Stimulated activated CD8-positive, alpha-beta memory T cell treated with anti-CD3 and anti-CD28 coated beads, Interleukin-15, amount 100 ng/mL, for 4 hours (primary cell): ENCODE results near the gene IRS2.

ENCODE experiments used
- DNase-seq, 2 donors: peaks; one replicate each; pipeline ENCODE4 v3.0.0-alpha.2; 2020; ENCODE audit warnings: low read depth in 2 of 2

Gene IRS2

DNA sequence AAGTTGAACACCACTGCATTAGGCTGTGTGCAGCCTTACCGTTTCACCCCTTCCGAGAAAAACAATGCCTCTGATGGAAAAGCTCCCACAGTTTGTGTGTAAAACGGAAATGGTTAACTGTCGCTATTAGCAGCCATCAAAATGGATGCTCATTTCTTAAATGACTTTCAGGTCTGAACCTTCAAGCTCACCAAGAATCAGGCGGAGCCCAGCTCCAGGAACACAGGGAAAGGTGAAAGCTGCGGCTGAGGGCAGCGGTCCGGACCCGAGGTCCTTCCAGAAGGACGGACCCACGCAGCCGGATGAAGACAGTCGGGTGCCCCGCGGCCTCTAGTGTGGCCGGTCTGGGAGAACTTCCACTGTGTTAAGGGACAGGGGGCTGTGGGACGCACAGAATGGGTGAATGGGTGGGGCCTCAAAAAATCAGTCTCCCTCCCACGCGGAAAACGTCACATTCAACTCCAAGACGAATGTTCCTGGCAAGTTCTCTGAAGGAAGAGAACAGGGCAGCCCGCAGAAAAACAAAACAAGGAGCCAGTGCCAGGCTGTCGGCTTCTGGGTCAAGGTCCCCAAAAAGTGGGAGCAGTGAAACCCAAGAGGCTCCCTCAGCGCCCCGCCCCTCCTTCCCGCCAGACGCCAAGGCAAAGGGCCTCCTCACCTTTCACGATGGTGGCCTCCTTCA, 4.9 kb downstream of the IRS2 start:
- no peak for DNase-seq

DNA sequence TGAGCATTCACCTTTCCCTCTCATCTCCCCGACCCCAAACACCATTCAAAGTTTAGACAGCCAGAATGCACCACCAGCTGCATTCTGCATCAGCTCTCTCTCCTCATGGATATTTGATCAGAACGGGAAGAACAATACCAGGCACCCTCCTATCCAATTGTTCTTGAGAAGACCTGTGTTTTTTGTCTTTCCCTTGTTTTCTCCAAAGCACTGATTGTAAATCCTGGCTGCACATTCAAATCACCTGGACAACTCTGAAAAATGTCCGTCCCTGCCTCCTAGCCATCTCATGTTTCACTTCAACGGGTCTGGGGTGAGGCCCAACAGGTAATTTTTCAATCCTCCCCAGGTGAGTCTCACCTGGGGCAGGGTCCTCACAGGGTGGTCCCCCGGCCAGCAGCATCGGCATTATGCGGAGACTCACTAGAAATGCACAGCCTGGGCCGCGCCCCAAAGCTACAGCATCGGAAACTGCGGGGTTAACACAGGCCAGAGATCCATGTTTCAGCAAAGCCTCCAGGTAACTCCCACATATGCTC, 5.5 kb downstream of the IRS2 start:
- no peak for DNase-seq

- no peak for DNase-seq
These were observed 6.4 kb downstream of the IRS2 start for GRCh38 chr13:109779876-109780510.

GRCh38 chr13:109779074-109779473, 7.3 kb downstream of the IRS2 start:
- DNase-seq, result no peak

DNA sequence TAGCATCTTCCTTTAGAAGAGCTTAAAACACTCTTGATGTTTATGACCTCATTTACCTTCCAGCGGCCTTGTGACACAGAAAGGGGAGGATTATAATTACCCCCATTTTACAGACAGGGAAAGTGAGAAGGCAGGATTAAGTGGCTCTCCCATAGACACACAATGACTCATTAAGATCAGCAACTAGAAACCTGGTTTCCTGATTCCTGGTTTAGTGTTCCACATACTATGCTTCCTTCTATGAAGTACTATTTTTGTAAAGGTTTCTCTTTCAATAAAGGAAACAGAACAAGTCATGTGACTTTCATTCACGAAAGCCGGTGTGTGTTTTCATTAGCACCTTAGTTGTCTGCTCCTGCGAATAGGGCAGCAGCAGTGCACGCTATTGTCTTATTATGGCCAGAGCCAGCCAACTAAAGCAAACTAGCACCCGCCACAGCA, 8.3 kb downstream of the IRS2 start:
- no peak for DNase-seq

DNA sequence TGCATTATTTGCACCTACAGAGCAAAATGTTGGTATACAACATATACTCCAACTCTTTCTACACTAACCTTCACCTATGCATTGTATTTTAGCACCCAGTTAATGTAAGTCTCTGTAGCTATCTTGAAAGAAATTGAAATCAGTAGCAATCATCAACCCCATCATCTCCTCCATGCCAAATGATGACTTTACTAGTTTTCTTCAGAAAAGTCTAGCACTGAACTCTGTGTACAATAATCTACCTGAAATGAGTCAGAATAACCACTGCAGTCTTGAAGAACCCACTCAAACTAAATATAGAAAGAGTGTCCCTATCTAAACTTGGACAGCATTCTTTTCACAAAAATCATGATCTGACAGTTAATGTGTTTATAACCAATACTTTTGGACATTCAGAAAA, 9.8 kb downstream of the IRS2 start:
- no peak for DNase-seq

- no peak for DNase-seq
These were observed 12.6 kb downstream of the IRS2 start for GRCh38 chr13:109773786-109774185.

DNA sequence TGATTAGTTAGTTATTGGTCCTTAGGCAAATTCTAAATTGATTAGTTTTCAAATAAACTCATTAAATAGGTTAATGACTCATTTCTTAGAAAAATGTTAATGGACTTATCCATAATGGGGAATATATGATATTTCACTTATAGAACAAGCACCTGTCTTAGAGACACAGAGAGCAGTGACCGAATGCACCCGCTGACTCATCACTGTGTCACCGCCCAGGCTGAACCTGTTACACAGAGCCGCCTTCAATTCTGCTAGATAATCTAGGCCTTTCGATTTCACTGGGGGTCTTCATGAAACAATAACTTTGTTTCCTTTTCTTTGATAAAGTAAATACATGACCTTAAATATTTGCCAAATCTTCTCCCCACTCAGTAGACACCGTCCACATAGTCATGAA, 13.1 kb downstream of the IRS2 start:
- DNase-seq, result no peak

- DNase-seq, result no peak
These were observed 14.5 kb downstream of the IRS2 start for GRCh38 chr13:109771926-109772325.

DNA sequence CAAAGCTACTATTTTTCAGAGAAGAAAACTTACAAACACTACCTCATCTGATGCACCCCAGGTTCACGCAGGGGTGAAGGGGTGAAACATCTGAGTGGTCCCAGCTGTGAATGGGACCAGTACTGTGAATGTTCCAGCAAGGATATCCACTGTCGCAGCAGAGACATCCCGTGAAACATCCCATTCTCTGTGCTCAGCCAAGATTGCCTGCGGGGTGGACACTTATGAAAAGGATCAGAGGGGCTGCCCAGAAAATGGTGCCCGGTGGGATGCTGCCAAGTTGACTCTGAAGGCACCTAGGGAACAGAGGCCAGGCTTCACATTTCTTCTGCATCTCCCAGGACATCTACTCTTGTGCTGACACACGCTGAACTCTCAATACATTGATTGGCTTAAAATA, 15.9 kb downstream of the IRS2 start:
- no peak for DNase-seq

- DNase-seq, result no peak
These were observed 16.5 kb downstream of the IRS2 start for GRCh38 chr13:109769921-109770320.

DNA sequence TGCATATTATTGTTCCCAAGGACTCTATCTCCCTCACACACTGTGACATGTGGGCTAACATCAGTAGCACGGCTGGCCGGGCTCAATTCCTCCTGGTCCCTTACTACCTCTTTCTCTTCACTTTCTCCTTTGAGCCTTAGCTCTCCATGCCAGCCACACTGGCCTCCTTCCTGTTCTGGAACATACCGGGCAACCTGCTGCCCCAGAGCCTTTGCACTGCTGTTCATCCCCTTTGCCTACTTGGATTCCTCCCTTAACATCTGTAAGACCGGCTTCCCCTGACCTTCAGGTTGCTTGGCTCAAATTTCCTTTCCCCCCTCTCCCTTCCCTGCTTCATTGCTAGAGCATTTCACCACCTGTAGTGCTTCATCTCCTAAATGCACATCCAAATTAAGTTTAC, 17.1 kb downstream of the IRS2 start:
- DNase-seq, result no peak

GRCh38 chr13:109768616-109769015, 17.8 kb downstream of the IRS2 start:
- no peak for DNase-seq

GRCh38 chr13:109768176-109768575, 18.2 kb downstream of the IRS2 start:
- DNase-seq, result no peak

DNA sequence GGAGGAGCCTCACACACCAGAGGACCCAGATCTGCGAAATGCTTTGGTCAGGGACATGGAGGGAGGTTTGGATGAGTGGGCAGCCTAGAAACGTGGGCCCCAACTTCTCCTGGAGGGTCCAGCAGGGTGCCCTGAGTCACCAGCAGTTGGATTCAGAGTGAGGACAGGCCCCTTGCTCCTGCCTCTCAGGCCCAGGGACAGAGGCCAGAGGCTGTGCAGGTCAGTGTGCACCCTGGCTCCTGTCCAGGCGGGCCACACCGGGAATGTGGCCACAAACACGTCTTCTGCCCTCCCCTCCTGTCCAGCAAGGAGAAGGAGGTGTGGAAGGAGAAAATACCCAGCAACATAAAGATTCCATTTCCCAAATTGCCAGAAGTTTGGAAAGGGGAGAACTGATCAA, 19.4 kb downstream of the IRS2 start:
- no peak for DNase-seq

DNA sequence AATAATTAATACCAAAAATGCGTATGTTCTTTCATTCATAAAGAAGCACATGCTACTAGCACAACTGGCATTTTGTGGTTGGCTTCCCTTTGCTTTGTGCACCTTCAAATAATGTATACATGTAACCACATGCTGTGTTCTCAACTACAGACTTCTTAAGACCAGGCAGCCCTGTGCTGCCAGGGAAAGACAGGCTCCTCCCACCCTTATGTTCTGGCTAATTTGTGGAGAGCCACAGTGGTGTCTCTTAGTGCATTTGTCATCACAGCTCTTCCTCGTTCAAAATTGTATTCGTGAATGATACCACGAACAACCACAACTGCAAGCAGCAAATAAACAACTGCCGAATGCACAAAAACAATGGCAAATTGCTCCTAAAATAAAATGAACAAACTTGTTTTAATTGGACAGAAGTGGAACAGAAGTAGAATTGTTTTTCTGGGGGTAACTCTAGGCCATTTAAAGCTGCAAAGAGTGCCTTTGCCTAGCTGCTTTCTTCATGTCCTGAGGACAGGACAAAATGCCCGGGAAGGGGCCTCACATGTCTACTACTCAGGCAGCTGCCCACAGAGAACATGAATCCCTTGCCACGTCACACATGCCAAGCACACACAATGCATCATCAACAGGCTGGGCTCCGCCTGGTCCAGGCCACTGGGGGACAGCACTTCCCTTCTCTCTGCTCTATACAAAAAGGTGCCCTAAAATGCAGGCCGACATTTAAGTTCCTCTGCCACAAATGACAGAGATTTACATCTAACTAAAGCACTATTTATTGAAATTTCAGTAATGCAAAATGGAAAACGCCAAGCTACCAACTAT, 21.7 kb downstream of the IRS2 start:
- DNase-seq, result no peak

DNA sequence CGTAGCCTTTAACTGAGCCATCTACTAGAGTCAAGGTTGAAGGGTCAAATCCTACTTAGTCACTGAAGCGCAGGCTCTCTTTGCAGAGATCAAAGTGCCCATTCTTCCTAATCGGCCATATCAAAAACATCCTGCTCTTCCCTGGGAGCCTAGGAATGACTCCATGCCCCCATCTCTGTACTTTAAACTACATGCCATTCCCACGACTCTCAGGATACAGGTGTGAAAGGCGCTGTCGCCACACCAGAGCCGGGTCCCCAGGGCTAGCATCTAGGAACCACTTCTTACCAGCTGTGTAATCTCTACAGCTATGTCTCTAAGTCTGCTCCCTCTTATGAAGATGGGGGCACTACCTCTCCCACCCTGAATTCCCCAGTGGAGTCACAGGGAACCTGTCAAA, 22.3 kb downstream of the IRS2 start:
- DNase-seq, result no peak

GRCh38 chr13:109762791-109763190, 23.6 kb downstream of the IRS2 start:
- DNase-seq, result no peak

GRCh38 chr13:109761695-109762094, 24.7 kb downstream of the IRS2 start:
- DNase-seq, result no peak

GRCh38 chr13:109760951-109761350, 25.4 kb downstream of the IRS2 start:
- no peak for DNase-seq

DNA sequence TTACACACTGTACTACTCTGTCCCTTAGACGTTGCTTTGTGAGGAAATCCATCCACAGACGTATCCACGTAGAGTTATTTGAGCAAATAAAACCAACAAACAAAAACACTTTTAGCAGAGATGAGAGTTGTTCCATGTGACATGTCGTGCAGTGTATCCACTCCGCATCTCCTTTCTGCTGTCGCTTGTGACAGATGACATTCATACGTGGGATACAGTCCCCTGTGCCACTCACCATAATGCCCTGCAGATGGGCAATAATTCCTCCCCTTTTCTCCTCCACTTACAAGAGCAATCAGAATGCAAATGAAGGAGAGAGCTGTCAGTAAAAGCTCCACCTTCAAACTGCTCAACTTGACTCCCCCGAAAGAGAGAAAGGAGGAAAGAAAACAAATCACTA, 26.0 kb downstream of the IRS2 start:
- DNase-seq, result no peak

DNA sequence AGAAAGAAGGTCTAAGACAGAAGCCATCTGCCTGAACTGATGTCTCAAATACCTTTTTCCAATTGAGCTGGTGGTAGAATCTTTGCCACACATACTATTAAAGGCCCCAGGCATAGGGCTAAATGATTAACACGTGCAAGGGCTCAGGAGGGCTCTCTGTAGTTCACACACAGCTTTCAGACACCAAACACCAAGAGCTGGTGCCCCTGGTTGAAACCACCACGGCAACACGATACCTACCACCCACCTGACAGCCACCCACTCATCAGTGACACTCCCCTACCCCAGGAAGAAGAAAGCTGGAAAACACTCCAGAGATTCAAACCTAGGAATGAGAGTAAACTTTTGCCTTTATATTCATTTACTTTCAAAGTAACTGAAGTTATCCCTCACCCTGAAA, 26.8 kb downstream of the IRS2 start:
- DNase-seq, result no peak
